ENCODE data around the gene NPHP4.
"Not testable (repeated sequence)": the region's sequence is repeated elsewhere in the genome, so short reads cannot be mapped to it uniquely, and the experiment has no call there.

NPHP4 gene

DNA sequence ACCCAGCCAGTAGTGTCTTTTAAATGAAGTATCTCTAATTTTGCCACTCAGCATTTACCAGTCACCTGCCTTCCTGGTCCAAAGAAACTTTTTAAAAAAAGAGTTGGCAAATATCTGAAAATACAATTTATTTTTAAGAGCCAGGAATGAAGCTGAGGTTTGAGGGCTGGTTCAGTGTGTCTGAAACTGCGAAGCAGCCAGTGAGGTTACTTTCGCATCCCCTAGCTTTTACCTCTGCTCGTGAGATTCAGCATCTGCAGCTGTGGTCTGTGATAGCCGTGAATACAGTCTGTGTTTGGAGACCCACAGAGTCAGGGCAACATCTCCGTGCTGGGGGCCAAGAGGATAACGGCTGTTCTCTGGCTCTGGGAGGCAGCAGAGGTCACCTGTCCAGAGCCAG lies 32.2 kb upstream of the NPHP4 start:
- DNase-seq (ENCODE audit: low read depth in 2 of 2), result no peak

DNA sequence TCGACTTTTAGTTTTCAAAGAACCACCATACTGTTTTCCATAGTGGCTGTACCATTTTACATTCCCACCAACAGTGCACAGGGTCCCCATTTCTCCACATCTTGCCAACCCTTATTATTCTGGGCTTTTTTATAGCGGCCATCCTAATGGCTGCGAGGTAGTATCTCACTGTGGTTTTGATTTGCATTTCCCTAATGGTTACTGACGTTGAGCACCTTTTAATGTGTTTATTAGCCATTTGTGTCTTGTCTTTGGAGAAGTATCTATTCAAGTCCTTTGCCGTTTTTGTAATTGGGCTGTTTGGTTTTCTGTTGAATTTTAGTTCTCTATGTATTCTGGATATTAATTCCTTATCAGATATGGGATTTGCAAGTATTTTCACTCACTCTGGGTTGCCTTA lies 31.1 kb upstream of the NPHP4 start:
- no peak for DNase-seq (ENCODE audit: low read depth in 2 of 2)

- DNase-seq (ENCODE audit: low read depth in 2 of 2), result no peak
Measured at GRCh38 chr1:6022193-6022592, 30.0 kb upstream of the NPHP4 start.

DNA sequence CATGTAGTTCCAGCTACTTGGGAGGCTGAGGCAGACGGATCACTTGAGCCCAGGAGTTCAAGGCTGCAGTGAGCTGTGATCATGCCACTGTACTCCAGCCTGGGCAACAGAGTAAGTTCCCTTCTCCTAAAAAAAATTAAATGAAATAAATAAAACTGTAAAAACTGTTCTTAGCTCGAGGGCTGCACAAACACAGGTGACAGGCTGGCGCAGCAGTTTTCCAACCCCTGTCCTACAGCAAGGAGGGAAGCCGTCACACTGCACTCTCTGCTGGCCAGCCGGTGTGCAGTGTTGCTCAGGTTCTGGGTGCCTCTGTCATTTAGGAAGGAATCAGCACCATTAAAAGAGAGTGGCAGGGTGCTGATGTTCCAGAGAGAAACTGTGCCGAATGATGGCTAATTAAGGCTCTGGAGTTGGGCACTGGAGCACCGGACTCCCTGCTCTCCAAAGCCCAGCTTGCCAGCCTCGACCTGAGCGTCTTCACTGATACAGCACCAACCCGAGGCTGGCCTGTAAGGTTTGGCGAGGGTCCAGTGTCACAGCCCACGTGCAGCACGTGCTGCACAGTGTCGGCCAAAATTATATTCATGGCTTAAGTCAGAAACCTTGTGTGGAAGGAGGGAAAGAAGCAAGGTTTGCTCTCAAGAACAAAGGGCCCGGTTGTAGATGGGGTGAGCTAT lies 27.1 kb upstream of the NPHP4 start:
- no peak for DNase-seq (ENCODE audit: low read depth in 2 of 2)

- not testable (repeated sequence) for DNase-seq (ENCODE audit: low read depth in 2 of 2)
Measured at GRCh38 chr1:6017654-6018053, 25.4 kb upstream of the NPHP4 start.

GRCh38 chr1:6016191-6016865 lies 24.1 kb upstream of the NPHP4 start:
- no peak for DNase-seq (ENCODE audit: low read depth in 2 of 2)

- no peak for DNase-seq (ENCODE audit: low read depth in 2 of 2)
Measured at GRCh38 chr1:6014130-6014999, 22.1 kb upstream of the NPHP4 start.

DNA sequence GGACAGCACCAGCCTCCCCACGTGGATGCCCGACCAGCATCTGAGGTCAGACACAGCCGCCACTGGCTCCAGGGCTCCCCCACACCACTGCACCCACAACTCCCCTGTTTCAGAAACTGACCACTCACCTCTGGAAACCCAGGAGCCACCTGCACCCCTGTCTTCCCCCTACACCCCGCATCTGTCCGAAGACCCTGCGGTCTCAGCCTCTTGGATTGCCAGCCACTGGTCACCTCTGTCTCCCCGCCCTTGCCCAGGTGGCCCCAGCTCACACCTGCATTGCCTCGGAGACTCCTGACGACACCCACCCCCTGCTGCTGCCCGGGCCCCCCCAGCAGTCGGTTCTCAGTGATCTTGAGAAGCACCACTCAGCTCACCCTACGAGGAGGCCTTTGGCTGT lies 21.3 kb upstream of the NPHP4 start:
- no peak for DNase-seq (ENCODE audit: low read depth in 2 of 2)

DNA sequence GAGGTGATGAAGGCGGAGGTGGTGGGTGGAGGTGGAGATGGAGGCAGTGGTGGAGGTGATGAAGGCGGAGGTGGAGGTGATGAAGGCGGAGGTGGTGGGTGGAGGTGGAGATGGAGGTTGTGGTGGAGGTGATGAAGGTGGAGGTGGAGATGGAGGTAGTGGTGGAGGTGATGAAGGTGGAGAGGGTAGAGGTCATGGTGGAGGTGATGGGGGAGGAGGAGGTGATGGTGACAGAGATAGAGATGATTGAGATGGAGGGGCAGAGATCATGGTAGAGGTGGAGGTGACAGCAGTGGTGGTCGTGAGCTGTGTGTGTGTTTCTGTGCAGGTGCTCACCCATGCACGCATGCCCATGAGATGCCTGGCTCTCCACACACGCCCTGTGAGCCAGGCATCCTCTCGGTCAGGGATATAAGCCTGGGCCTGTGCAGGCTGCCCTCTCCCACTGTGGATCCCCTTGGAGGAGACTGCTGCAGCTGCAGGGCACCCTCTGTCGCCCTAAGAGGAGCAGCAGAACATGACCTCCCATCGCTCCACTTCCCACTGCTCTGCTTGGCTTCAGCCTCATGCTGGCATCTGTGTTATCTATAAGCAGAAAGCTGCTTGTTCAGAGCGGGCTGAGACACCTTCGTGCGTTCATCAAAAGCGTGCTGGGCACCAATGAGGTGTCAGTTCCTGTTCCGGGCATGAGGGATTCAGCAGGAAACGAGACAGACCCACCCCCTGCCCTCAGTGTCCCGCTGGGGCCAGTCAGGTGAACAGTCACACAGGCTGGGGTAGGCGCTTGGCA lies 20.5 kb upstream of the NPHP4 start:
- DNase-seq (ENCODE audit: low read depth in 2 of 2), result no peak

- no peak for DNase-seq (ENCODE audit: low read depth in 2 of 2)
Measured at GRCh38 chr1:6011946-6012258, 19.7 kb upstream of the NPHP4 start.

DNA sequence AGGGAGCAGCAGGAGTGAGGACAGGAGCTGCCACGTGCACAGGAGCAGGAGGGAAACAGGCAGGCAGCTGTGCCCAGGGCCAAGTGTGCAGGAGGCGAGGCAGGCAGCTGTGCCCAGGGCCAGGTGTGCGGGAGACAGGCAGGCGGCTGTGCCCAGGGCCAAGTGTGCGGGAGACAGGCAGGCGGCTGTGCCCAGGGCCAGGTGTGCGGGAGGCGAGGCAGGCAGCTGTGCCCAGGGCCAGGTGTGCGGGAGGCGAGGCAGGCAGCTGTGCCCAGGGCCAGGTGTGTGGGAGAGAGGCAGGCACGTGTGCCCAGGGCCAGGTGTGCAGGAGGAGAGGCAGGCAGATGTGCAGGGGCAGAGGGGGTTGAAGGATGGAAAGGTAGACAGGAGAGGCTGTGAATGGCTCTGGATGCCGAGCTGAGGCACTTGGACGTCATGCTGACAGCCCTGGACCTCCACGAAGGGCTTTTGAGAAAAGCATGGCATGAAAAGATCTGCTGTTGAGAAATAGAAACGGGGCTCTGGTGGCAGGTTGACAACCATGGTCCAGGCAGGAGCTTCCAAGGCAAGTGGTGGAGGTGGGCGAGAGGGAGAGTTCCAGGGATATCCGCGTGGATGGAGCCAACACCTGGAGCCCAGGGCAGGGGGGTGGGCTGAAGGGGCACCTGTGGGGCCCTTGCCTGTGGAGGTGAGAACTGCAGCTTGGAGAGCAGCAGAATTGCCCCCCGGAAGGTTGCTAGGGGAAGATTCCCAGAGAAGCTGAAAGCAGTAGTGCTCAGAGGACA lies 19.1 kb upstream of the NPHP4 start:
- no peak for DNase-seq (ENCODE audit: low read depth in 2 of 2)

DNA sequence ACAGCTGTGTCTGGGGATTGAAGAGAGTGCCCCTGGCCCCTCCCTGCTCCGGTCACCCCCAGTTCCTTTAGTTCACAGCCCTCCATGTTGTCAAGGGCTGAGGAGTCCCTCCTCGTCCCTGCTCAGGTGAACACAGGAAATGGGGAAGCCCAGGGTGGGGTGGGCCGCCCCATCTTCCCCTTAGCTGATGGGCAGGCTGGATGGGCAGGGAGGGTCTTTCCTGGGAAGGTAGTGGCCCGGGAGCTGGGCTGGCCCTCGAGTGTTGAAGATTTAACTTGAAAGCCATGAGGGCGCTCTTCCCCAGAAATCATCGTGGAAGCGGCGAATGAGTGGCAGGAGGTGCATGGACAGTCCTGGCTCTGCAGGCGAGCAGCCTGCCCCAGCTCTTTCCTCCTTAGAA lies 18.3 kb upstream of the NPHP4 start:
- DNase-seq (ENCODE audit: low read depth in 2 of 2), result no peak

DNA sequence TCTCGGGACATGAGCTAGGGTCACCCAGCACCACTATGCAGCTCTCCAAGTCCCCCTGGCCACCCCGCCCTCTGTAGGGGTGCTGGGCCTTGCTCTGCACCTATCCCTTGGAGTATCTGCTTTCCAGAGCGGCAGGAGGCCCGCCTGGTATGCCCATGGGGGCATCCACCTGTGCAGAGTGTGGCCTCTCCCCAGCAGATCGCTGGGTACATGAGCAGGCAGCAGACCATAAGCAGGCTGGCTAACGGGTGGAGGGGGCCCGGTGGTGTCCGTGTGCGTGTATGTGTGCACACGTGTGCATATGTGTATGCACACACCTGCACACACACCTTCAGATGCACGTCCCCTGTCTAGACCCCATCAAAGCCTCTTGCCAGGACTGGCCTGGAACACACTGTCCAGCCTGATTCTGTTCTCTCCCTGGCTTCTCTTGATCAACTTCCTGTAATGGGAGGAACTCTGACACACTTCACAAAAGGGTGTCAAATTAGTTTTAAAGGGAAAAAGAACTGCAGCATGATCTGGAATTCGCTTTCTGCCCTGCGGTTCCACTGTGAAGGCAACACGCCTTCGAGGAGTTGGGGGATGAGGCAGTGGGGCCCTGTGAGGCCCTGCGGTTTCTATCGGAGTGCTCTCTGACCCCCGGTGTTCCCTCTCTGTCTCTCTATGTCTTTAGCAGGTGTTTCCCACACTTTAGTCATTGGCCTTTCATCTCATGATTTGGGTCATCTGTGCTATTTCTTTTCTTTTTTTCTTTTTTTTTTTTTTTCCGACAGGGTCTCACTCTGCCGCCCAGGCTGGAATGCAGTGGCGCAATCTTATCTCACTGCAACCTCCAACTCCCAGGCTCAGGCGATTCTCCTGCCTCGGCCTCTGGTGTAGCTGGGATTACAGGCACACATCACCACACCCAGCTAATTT lies 17.2 kb upstream of the NPHP4 start:
- no peak for DNase-seq (ENCODE audit: low read depth in 2 of 2)

DNA sequence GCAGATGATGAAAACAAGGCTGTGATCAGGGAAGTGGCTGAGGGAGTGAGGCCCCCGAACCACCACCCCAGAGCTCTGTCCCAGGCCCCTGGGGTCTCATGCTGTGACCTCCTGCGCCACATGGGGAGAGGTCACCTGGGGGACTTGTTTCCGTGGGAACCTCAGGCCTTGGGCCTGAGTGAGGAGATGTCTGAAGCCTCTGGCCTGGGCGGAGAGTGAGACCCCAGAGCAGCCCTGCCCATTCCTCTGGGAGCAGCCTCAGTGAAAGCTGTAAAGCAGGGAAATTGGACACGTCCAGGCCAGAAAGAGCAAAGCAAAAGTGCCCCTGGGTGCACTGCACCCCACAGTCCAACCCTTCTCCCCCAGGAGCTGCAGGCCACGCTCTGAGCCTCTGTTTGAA lies 16.5 kb upstream of the NPHP4 start:
- DNase-seq (ENCODE audit: low read depth in 2 of 2), result no peak

DNA sequence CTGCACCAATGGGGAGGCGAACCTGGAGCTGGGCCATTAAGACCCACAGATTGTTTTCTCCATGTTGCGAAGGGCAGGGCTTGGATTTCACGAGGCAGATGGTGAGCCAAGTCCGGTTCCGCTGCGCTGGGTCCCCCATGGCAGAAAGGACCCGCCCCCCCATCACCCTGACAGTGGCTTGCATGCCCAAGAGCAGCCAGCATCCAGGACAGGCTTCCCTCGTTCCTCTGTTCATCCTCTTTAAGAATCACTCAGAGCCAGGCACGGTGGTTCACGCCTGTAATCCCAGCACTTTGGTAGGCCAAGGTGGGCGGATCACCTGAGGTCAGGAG lies 15.8 kb upstream of the NPHP4 start:
- no peak for DNase-seq (ENCODE audit: low read depth in 2 of 2)

GRCh38 chr1:6007318-6008083 lies 15.3 kb upstream of the NPHP4 start:
- no peak for DNase-seq (ENCODE audit: low read depth in 2 of 2)

GRCh38 chr1:6006882-6007281 lies 14.7 kb upstream of the NPHP4 start:
- no peak for DNase-seq (ENCODE audit: low read depth in 2 of 2)

GRCh38 chr1:6005276-6005917 lies 13.2 kb upstream of the NPHP4 start:
- DNase-seq (ENCODE audit: low read depth in 2 of 2), result no peak
